ENCODE data around the gene KCNJ6.
A peak's percentile ranks its signal among the peaks of the same experiment; 100 is the strongest.

KCNJ6 gene

DNA sequence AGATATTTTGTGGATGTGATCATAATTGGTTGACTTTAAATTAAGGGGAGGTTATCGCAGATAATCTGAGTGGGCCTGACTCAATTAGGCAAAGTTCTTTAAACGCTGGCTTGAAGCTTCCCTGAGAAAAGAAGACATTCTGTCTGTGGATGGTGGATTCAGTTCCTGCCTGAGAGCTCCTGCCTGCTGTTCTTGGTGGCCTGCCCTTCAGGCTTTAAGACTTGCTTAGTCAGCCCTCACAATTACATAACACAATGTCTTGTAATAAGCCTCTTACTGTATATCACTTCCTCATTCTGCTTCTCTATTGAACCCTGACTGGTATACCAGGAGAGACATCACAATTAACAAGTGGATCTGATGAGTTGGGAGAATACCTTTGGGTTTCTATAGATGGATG lies 50.2 kb downstream of the KCNJ6 start:
- no peak for DNase-seq (ENCODE audit: low spot score)

DNA sequence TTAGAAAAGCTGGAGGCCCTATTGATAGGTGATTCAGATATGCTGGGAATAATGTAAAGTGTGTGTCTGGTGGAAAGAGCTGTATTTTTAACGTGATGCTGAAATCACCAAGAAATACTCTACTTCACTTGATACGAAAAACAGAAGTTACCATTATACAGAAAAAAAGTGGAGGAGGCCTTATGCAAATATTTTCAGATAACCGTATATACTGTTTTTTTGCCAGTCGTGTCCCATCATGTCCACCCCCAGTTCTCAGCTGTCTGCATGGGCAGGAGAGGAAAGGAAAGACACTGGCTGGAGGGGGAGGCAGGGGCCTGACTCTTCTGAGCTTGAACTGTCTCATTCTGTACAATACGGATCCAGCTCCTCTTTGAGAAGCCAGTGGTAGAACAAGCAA lies 51.1 kb downstream of the KCNJ6 start:
- no peak for DNase-seq (ENCODE audit: low spot score)

DNA sequence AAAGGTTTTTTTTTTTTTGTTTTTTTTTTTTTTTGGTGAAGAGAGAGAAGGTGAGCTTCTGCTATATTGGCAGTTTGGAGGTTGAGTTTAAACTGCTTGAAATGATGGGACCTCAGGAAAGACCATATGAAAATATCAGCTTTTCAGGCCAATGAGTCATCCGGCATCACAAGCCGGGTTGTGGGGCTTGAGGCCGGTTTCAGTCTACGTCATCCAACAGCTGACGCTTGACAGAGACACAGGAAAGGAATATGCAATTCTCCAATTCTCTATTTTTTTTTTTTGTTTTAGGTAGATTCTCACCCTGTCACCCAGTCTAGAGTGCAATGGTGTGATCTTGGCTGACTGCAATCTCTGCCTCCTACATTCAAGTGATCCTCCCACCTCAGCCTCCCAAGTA lies 52.4 kb downstream of the KCNJ6 start:
- DNase-seq (ENCODE audit: low spot score) = no peak

DNA sequence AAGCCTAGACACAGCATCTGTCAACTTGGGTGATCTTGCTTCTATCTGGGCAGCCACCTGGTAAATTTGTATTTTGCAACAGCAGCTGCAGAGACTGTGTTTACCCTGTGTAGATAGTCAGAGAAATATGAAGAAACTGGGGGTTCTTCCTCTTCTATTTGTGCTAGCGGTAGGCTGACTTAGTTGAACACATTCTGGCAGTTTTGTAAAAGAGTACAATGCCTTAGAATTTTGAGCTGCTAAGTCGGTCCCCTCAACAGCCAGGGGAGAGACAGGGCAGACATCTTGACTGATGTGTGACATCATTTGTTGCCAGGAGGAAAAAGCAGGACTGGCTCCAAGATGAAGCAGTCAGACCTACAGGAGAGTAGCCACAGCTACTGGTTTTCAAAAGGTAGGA lies 53.7 kb downstream of the KCNJ6 start:
- no peak for DNase-seq (ENCODE audit: low spot score)

DNA sequence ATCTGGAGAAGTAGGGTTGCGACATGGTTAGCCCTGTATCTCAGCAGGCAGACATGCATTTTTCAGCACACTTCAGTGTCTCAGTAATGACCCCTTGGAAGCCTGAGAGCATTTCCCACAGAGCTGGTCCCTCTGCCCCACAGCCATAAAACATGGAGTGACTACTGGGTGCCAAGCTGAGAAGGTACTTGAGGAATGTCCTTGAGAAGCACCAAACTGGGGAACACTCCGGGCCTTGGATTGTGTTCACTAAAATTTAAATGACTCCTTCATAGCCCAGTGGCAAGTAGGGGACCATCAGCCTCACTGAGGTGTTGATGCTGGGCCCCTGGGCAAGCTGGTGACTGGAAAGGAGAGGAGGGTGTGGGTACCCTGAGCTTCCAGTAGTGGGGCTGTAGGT lies 54.7 kb downstream of the KCNJ6 start:
- DNase-seq (ENCODE audit: low spot score) = no peak

DNA sequence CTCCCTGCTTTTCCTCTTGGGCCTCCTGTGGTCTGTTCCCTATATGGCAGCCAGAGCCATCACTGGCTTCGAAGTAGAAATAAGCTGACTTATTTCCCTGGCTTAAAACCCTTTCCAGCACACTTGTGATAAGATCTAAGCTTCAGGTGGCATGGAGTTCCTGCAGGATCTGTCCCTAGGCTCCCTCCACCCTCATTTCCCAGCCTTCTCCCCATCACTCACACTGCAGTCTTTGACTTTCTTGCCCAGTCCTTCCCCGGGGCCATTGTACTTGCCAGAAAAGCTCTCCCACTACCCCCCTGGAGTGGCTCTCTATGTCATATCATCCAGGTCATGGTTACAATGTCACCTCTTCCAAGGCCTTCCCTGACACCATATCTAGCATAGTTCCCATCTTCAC lies 55.8 kb downstream of the KCNJ6 start:
- no peak for DNase-seq (ENCODE audit: low spot score)

DNA sequence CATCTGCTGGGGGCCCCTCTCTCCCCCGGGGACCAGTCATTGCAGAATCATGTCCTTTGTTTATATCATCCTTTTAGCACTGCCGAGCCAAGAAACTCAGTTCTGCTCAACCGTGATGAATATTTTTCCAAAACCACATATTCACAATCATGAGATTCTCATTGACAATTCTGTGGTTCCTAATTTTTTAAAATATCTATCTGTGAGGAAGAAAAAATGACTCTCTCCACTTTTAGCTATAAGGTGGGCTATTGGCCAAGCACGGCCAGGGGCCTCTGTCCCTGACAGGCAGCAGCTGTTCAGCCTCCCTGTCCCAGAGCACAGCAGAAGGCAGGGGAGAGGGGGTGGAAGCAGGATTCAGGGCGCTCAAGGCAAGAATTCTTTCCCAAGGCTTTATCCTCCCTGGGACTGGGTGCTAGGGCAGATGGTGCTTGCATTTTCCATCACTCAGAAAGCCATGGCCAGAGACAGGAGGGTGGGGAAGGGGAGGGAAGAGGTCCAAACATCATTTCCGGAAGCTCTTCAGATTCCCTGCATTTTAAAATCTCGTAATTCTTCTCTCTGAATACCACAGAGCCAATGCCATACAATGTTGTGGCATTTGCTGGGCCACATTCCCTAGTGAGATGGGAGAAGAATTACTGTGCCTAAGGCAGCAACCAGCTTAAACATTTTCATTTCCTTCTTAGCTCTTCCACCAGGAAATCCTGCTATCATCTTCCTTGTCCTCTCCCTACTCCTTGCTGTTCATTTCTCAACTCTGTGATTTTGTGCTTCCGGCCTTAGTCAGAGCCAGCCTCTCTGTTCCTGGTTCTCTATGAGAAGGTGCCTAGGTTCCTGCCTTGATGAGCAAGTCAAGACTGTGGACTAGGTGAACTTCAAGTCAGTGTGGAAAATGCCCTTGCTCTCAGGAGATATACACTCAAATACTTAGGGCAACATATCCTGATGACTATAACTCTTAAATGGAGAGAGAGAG lies 60.3 kb downstream of the KCNJ6 start:
- no peak for DNase-seq (ENCODE audit: low spot score)

DNA sequence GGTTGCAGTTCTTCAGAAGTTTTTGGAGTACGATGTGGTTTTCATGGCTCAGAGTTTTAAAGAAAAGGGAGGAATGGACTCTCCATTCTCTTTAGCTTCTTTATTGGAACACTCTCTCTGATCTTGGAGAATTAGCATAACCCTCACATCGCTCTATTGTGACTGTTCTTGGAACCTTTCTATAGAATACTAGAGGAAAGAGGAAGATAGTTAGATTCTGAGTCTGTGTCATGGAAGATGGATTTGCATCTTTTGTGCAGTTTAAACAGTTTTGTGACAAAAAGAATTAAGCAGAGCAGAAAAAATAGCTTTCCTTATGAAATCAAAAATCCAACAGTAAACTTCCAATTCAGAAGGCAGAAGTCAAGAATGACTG lies 61.0 kb downstream of the KCNJ6 start:
- no peak for DNase-seq (ENCODE audit: low spot score)

DNA sequence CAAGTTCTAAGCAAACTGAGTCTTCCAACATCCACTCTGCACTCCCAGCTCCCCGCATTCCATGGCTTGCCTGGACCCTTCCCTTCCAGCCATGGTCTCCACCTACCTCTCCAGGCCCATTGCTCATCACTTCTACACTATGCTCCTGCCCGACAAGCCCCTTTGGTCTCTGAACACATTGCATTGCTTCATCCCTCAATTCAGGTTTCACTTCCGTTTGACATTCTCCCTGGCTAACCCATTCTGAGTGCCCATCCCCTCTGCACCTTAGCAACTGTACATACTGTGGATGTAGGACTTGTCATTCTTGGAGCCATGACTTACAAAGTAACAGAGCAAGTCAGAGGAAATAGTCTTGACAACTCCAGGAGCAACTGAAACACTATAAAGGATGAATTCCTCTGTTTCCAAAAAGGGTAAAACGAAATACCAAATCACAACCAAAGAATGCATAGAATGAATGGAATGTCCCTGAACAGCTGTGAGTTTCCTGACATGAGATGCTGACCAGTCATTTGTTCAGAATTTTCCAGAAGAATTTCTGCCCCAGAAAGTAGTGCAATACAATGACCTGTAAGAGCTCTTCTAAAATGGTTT lies 66.7 kb downstream of the KCNJ6 start:
- peak; percentile 0 for DNase-seq (ENCODE audit: low spot score)

DNA sequence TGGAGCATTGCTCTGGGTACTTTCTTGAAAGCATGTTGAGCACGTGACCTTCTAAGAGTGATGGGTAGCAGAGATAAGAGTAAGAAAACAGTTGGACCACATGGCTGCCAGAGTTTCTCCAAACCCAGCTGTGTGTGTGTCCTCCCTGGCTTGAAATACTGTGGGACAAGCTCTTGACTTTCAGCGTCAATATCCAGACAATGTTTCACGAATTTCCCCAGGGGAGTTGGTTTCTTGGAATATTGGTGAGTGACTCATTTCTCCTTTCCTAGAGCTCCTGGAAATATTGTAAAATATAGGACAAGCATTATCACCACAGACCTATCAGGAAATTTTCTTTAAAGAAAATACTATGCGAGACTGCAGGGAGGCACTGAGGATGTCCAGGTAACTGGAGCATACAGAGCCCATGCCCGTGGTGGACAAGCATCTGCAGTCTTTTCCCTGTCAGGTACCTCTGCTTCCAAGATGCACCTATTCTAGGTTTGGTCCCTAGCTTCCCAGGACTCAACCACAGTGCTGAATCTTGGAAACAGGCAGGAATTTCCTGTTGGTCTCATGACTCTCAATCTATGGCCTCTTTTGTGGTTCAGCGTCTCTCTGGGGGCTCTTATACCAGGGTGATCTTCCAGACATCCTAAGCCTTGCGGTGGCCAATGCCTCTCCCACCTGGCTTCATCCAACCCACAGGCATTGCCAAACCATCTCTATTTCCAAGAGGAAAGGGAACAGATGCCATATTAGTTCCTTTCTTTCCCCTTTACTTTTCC lies 67.4 kb downstream of the KCNJ6 start:
- DNase-seq (ENCODE audit: low spot score) = no peak

DNA sequence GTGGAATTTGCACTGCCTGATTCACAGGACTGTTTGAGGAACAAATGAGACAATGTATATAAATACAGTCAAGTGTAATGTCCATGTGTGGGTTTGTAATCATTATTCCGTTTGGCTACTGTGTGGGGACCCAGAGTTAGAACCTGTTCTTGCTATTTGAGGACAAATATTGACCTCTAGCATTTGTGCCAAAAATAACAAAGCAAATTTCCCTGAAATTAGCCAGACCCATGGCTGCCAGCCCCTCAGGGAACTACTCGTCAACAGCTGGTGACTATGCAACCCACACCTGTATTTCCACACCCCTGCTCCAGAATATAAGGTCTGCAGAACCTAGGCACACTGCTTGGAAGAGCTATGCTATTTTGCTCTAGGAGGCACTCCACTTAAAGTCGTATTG lies 70.7 kb downstream of the KCNJ6 start:
- DNase-seq (ENCODE audit: low spot score) = no peak

DNA sequence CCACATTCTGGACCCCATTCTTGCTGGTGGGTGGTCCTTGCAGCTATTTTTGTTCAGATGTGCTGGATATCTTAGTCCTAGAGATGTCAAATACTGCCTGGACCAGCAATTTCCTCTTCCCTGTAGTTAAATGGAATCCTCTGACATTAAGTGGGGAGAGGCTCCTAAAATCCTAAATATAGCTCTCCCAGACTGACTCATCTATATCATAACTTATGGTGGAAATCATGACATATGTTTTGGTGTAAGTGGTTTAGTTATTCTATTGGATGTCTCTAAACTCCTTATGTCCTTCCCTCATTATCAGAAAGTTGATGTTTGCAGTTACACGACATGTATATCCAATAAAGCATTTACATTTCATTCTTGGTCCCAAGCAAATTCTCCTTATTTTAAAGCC lies 73.1 kb downstream of the KCNJ6 start:
- no peak for DNase-seq (ENCODE audit: low spot score)

DNA sequence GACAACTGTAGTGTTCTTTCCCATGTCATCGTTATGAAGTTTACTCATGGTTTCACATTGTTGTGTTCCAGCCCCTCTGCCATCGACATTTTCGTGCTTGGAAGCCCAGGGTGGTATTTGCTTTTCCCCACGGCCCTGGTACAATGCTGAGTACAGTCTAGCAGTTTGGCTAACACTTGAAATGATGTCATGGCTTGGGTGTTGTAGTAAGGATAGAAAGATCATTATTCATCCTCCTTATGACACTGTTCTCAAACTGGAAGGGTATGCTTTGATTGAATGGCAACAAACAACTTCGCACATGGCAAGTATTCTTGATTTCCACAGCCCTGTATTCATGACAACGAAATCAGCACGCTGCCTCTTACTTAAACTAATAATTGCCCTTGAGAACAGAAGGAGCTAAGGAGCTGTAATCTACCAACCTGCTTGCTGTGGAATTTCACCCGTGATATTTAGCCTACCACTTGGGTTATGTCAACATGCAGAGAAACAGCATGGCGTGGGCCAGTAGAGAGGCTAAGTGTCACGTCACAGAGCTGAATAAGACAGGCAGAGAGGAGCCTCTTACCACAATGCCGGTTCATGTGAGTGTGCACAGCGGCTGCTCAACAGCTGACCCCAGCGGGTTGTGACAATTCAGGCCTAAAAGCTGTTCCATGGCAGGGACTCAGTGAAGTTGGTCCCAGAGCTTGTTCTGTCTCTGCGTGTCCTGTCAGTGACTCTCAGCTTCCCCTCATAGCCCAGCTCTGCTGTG lies 73.9 kb downstream of the KCNJ6 start:
- DNase-seq (ENCODE audit: low spot score) = no peak

DNA sequence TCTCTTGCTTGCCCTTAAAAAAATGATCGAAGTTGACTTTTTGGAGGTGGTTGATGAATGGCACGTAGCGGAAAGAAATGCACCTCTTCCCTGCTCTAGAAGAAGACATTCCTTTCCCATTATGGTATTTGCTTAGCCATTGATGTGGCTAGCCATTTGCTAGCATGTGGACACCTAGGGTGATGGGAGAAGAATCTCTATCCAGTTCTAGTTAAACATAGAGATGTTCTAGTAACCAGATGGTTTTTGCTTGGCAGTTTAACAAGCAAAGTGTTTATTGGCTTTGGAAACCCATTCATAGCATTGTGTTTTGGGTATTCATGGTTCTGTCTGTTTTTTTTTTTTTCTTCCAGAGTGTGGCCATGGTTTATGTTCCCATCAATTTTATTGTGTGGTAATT lies 78.9 kb downstream of the KCNJ6 start:
- DNase-seq (ENCODE audit: low spot score) = no peak

DNA sequence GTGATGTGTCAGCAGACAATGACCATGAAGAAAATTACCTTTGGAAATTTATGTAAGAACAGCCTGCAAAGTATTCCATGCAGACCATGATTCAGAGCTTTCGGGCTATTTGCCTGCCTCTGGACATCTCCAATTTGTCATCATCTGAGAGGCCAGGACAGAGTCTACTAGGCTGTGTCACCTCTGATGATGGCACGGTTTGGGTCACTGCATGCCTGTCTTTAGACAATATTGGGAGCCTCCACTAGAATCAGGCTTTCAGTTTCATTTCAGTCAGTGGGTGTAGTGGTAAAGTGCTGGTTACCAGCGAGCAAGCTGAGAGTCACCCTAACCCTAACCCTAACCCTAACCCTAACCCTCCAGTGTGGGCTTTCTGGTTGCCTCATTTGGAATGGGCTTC lies 80.8 kb downstream of the KCNJ6 start:
- no peak for DNase-seq (ENCODE audit: low spot score)

DNA sequence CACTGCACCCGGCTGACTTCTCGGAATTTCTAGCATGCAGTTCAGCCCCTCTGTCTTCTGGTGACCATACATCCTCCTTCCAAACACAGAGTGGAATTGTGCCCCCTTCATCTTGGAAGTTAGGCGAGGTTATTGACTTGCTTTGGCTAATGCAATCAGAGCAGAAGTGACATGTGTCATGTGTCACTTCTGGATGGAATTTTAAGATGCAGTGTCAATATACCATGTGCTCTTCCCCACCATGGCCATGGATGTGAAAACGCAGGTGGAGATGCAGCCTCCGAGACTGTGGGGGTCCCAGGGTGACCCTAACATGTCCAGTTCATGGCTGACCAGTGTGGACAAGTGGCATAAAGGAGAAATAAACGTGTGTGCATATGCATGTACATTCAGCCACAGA lies 83.0 kb downstream of the KCNJ6 start:
- DNase-seq (ENCODE audit: low spot score) = no peak

DNA sequence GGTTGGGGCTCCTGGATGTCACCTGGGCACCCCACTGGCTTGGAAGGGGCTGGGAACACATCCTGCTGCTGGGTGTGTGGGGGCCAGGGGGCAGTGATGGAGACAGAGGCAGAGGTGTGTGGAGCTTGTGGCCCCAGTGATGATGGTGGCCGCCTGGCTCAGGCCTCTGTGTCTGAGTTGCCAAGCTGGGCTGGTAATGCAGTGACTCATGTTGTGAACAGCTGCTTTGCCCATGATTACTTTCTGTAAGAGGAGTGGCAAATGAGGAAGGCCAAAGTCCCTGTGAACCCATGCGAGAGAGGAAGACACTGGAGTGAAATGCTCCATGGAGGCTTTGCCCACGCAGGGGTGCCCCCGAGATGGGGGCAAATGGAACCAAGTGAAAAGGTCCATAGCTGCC lies 86.8 kb downstream of the KCNJ6 start:
- no peak for DNase-seq (ENCODE audit: low spot score)

DNA sequence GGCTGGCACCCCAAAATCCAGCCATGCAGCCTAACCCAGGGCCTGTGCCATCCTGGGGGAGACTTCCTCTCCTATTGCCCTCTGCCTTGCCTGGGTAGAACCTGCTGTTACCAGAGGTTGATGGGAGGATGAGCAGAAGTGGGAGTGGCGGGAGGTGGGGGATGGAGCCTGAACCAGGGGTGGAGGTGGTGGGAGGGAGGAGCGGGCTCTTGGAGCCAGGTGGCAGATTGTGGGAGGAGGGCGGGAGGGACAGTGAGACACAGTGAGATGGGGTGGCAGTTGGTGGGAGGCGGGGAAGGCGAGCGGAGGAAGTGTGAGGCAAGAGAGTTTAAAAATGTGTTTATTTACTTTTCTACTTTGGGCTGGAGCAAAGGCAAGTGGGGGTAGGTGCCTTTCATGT lies 87.3 kb downstream of the KCNJ6 start:
- DNase-seq (ENCODE audit: low spot score) = no peak

DNA sequence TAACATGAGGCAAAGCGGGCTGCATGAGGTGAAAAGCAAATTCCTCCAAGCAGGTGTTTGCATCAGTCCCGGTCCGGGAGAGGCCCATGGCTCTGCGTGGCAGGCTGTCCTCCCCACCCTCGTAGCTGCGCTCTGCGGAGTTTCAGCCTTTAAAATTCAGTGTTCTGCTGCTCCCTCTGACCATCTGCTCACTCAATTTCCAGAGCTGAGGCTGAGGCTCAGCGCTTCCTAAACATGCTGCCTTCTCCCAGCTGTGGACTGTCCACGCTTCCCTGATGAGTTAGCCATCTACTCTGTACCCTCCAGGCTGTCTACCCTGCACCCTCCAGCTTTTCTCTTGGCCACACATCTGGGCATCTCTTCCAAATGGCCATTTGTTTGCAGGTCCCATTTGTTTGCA lies 87.7 kb downstream of the KCNJ6 start:
- DNase-seq (ENCODE audit: low spot score) = no peak

DNA sequence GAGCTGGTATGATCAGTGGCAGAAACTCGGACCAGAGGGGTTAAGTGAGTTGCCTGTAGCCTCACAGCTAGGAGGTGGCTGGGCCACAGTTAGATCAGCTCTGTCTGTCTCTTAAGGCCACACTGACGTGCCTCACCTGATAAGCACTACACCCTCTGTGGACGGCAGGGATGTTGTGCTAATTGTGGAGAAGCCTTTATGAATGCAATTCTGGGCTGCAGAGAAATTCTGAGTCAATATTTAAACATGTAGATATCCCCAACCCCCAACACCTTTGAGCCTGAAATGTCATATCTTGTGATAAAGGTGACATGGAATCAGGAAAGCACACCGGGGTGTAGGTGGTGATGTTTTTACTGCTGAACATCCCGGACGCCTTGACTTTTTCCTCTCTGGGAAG lies 88.3 kb downstream of the KCNJ6 start:
- DNase-seq (ENCODE audit: low spot score) = no peak

DNA sequence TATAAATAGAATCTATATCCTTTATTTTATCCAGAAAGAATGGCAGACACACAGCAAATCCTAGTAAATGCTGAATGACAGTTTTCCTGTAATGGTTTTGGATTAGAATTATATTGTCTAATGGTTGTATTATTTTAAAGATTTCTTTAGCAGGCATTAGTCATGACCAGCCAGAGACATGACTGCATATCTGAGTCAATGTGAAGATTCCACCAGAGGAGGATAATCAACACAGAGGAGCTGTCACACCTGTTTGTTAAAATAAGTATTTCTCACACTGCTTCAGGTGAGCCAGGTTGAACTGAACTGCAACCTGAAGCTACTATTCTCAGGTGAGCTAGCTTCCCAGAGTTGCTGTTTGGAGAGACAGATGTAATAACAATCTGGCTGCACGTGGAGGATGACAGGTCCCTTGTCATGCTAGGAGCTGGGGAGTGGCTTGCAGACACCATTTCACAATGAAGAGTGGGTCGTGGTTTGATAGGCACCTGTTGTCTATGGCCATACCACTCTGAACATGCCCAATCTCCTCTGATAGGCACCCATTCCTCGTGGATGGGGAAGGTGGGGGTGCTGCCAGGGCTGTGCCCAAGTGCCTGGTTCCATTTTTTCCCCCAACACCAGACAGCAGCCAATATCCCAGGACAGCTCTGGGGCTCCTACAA lies 94.3 kb downstream of the KCNJ6 start:
- DNase-seq (ENCODE audit: low spot score) = no peak

DNA sequence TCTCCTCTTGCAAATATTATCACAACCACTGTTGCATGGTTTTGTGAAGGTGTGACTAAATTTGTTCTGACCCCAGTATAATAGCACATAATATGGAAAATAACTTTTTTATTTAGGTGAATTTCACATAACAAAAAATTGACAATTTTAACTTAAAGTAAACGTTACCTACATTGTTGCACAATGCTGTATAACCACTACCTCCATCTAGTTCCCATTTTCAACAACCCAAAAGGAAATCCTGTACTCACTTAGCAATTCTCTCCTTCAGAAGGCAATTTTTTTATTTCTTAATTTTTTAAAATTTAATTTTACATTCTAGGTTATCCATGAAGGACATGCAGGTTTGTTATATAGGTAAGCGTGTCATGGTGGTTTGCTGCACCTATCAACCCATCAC lies 95.2 kb downstream of the KCNJ6 start:
- DNase-seq (ENCODE audit: low spot score) = no peak

Data from kidney capillary endothelial cell (primary cell).